Tongue (tissue), 2 donors: ENCODE results near the gene CD83. TPM values are rescaled to one million over a fixed set of nuclear protein-coding genes. Genes with fewer than 3 reads are reported as not detected.

Experiments used
- DNase-seq: peaks from one replicate; pipeline ENCODE4 v3.0.0-alpha.2; 2015
- total RNA-seq: library from RNA; depleted of rRNA; stranded (reverse); fragments of >200 nt; gene quantifications from one replicate; pipeline ENCODE4 v1.2.3, GENCODE V29; 2014

The CD83 gene
- total RNA-seq, 1 donor from 2014 or later, result 16.7 TPM

GRCh38 chr6:14092316-14092715, 25.3 kb upstream of the CD83 start:
- no peak for DNase-seq

DNA sequence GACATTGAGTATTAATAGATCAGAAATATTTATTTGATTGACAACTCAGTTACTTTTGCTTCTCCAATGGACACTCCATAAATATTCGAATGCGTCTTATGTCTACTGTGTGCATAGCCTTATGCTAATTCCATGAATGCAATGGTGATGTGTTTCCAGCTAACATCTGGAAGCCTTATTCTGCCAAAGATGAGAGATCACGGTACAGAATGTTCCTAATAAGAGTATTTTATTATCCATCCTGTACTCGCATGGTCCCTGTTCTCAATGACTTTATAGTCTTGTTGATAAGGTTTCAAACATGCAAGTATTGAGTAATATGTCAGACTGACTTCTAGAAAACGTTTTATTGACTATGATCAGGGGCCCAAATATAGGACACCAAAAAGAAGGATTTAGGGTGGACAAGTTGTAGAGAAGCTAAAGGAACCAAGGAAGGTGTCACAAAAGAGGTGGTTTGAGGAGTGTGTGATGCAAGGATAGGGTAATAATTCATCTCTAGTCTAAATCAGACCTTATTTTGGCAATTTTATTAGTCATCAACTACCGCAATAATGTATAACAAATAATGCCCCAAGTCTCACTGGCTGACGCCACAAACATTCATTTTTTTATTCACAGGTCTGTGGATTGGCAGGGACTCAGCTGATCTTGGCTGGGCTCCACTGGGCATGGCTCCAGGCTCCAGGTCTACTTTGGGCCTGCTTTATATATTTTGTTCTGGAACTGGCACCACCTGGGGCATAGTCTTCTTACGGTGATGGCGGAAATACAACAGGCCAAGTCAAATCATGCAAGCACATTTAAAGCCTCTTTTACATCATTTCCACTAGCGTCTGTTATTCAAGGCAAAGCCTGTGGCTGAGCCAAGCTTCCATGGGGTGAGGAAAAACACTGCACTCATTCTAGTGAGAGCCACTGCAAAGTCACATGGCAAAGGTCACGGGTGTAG, 24.5 kb upstream of the CD83 start:
- DNase-seq, result no peak

DNA sequence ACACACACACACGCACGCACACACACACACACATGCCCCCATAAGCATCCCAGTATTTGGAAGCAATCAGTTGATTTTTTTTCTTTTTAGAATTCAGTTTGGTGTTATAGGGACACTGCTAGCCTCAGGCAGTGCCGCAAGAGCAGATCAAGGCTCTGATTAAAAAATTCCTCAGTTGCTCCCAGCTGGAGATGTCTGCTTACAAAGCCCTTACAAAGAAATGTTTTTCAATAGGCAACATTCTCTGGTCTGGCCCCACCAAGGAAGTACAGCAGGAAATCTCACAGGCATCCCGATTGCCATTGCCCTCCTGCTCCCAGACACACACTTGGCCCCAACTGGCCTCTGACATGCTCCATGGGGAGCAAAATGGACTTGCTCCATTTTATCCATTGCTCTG, 22.9 kb upstream of the CD83 start:
- DNase-seq, result no peak

DNA sequence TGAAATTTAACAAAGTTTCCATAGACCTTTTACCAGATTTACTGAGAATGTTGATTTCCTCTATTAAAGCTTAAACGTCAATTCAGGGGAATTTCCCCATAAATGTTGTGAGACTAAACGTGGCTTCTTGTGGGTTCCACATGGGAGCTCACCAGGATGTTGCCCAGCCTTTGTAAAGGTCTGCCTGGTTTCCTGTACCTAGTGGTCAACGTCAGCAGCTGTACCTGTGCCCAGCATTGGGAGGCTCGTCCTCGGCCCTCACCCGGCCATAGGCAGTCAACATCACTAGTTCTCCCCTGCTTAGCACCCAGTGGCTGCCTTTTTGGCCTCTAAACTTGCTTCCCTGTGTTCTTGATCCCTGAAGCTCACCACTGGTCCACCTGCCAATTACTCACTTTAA, 22.1 kb upstream of the CD83 start:
- DNase-seq, result no peak

GRCh38 chr6:14100138-14100537, 17.4 kb upstream of the CD83 start:
- DNase-seq, result no peak

DNA sequence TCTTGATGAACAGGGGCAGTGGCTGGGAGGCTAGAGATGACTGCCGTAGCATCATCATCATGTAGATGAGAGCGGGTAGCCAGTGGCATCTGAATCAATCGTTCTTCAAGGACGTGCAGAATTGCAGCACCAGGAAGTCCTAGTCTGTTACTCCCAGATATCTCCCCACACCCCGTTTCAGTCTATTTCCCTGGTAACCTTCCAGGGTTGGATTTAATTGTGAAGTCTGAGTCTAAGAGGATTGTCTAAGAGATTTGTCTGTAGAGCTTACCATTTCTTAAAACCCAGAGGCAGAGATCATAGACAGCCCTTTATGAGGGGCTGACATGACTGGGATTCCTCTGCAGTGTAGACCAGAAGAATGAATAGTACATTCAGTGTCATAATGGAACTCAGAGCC, 16.6 kb upstream of the CD83 start:
- DNase-seq, result no peak

GRCh38 chr6:14102383-14102782, 15.2 kb upstream of the CD83 start:
- DNase-seq, result no peak

- no peak for DNase-seq
These were observed 12.0 kb upstream of the CD83 start for GRCh38 chr6:14105547-14105946.

DNA sequence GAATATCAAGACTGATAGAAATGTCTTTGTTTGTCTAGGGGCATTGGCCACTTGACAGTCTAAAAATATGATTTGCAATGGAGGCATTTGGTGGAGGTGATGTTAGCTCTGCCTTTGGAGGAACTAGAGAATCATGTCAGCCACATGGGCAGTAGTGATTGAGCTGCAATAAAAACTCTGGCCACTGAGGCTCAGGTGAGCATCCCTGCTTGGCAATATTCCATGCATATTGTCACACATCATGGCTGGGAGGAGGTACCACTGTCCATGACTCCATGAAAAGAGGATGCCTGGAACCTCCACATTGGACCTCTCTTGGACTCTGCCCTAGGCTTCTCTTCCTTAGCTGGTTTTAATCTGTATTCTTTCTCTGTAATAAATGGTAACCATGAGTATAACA, 10.6 kb upstream of the CD83 start:
- no peak for DNase-seq

- no peak for DNase-seq
These were observed 9.7 kb upstream of the CD83 start for GRCh38 chr6:14107711-14108494.

DNA sequence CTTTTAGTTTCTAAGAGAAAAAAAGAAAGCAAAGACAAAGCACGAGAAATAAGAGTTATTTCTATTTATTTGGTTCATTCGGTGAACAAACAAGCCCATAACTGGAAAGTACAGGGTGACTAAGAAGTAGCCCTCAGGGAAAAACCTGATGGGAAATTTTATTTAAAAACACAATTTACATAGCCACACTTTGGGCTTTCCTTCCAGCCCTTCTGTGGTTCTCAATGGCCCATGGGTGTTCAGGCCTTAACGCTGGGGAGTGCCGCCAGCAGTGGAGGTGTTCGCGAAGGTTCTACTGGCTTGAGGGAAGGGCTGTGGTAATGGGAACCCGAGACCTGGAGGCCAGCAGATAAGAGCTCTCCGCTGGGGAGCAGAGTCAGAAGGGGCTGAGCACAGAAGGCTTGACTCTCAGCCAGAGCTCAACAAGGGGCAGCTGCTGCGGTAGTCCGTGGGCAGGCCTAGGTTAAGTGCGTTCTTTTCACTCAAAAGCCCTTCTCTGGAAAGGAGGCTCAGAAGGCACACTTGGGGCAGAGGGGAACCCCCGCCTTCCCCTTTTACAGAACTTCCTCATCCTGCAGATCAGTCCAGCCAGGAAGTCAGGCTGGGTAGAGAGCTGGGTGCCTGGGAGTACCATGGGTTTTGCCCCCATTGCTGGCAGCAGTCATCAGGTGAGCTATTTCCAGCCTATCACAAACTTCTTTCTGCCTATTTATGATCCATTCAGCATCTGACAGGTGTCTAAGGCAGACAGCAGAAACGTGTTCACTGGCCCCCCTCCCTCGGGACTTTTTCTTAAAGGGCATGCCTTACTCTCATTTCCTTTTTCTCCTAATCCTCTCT, 8.8 kb upstream of the CD83 start:
- peak; percentile 40 for DNase-seq

DNA sequence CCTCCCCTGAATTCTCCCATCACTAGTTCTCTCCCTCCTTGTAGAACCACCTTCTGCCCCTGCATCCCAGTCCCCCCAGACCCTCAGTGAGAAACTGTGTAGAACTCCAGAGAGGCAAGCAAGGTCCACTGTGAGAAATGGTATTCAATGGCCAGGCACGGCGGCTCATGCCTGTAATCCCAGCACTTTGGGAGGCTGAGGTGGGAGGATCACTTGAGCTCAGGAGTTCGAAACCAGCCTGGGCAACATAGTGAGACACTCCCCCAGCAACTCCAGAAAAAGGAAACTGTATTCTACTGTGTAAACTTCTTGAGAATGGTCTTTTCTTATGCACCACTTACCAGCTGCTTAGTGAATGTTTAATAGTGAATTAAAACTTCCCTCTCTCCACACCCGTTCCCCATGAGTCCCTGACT, 8.2 kb upstream of the CD83 start:
- DNase-seq, result no peak

GRCh38 chr6:14110001-14110818, 7.4 kb upstream of the CD83 start:
- DNase-seq, result no peak

DNA sequence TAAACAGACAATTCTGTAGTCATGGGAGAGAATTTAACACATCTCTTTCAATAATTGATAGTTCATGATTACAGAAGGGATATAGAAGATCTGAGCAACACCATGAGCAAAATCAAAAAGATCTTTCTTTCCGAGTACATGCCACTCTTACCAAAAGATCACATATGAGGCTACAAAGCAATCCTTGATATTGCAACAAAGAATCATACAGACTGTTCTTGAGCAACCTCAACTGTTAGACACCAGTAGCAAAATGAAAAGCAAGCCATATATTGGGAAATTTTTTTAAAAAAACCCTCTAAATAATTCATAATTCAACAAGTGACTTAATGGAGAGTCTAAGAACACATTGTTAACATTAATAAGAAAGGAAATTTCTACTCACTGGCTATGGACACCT, 3.6 kb upstream of the CD83 start:
- no peak for DNase-seq

- no peak for DNase-seq
These were observed 493 bp downstream of the CD83 start for GRCh38 chr6:14118091-14118439.

DNA sequence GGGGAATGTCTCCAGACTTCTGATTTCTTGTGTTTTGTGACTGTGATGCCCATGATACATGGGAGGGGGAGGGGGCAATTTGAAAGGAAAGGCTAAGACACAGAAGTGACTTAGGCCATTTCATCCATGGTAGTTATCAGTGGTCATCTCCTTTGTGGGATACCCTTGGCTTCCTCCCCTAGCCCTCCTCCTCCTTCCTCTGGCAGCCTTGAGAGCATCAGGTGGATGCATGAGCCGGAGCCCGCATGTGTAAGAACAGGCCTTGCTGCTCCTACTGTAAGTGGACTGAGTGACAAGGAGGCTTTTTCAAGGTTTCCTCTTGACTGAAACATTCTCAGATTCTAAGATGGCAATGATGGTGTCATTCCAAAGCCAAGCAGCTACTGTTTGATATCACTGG, 874 bp downstream of the CD83 start:
- no peak for DNase-seq

GRCh38 chr6:14119784-14120183, 2.2 kb downstream of the CD83 start:
- no peak for DNase-seq

GRCh38 chr6:14120546-14120945, 3.0 kb downstream of the CD83 start:
- DNase-seq, result no peak

- DNase-seq, result no peak
These were observed 4.4 kb downstream of the CD83 start for GRCh38 chr6:14121936-14122344.

DNA sequence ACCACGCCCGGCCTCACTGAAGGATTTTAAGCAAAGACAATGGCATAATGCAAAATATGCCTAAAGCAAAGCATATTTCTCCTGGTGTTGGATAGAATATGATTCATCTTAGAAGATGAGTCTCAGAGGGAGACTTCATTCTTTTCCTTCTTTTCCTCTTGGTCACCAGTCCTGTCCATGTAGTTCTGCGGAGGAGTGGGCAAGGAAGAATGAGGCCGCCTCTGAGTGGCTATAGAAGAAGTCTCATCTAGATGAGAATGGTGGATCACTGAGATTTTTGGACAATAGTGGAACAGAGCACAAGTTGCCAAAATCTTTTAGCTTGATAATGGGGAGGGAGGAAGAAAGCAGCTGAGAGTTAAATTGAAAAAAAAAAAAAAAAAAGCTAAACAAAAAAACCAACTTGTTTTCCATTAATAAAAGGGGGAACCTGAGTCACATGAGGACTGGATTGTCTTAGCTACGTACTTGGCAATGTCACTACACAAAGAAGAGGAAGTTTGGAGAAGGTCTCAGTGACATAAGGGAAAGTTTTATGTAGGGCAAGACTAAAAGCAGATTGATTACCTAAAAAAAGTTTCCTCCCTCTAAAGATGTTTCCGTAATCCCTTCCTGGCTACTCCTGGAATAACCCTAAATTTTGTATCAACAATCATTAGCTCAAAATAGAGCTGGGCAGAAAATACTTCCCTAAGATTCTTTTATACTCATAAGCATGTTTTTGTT, 6.0 kb downstream of the CD83 start:
- DNase-seq, result no peak

- no peak for DNase-seq
These were observed 7.8 kb downstream of the CD83 start for GRCh38 chr6:14125346-14125745.
